NCI-H2227 (cell line): ENCODE results near the gene GHITM.
"Not testable (repeated sequence)": the region's sequence is repeated elsewhere in the genome, so short reads cannot be mapped to it uniquely, and the experiment has no call there.

Experiments
- DNase-seq: peaks from one replicate; lab custom pipeline; 2025; ENCODE audit not compliant: unreplicated experiment; lab: John Stamatoyannopoulos, UW

The GHITM gene

GRCh38 chr10:84173501-84173929 lies 34.2 kb downstream of the GHITM start, which contains the start of gene GPR15LG:
GPR15LG (plus strand) TSS chr10:84173801; CDS start chr10:84173852, 51 bp downstream.
- no peak for DNase-seq

DNA sequence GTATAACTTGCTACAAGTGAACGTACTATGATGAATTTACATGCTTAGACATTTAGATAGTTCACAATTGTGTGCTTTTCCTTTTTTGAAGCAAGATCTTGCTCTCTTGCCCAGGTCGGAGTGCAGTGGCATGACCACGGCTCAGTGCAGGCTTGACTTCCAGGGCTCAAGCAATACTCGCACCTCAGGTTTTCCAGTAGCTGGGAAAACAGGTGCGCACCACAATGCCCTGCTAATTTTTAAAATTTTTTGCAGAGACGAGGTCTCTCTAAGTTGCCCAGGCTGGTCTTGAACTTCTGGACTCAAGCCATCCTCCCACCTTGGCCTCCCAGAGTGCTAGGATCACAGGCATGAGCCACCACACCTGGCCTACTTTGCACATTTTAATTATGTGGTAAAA lies 36.1 kb downstream of the GHITM start:
- DNase-seq: no peak

GRCh38 chr10:84176351-84176750 lies 37.0 kb downstream of the GHITM start:
- no peak for DNase-seq

DNA sequence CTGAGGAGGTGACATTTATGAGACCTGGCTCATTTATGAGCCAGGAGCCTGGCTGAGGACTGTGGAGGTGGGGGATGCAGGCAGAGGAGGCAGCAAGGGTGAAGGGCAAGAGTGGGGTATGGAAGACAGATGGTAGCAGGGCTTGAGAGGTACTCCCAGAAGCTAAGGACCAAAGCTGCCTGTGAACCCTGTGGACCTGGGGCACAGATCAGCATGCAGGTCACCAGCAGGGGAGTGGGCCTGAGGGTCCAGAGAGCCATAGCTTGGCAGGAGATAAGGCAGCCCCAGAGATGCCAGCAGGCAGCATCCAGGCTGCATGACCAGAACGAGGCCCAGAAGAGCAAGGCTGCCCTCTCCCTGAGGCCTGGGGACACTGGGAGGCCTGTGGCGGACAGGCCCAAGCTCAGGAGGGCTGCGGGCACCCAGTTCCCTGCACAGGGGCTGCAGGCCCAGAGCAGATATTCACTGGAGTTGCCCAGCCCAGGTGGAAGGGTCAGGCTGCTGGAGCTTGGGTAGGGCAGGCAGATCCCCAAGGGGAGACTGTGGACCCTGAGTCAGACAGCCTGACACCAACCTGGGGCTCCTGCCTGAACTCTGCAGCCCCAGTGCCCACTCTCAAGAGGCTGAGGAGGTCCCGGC lies 37.6 kb downstream of the GHITM start:
- DNase-seq: no peak

DNA sequence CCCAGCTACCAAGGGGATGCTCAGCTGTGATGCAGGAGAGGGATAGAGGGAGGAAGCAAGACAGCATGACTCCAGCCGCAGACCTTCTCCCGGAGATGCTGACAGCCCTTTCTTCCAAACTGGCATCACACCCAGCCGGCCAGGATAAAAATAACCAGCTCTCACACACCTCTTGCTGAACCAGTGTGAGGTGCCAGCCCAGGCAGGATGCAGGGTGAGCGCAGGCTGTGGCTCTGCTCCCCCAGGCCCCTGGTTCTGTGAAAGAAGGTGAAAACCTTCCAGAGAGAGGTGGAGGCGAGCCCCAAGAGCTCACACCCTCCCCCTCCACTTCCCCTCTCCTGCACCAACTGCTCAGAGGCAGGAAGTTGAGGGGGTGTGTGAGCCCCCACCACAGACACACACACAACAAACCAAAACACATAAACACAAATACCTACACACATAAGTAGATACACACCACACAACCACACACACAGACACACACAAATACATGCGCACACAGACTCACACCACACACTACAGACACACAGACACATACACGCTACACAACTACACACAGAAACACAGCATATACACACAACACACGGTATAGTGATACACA lies 38.3 kb downstream of the GHITM start:
- DNase-seq: no peak

GRCh38 chr10:84178160-84178609 lies 38.9 kb downstream of the GHITM start:
- DNase-seq: no peak

- DNase-seq: peak; percentile 38
Measured at GRCh38 chr10:84179059-84179710, 39.9 kb downstream of the GHITM start.

DNA sequence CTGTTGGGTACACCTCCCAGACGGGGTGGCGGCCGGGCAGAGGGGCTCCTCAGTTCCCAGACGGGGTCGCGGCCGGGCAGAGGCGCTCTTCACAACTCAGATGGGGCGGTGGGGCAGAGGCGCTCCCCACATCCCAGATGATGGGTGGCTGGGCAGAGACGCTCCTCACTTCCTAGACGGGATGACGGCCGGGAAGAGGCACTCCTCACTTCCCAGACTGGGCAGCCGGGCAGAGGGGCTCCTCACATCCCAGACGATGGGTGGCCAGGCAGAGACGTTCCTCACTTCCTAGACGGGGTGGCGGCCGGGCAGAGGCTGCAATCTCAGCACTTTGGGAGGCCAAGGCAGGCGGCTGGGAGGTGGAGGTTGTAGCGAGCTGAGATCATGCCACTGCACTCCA lies 41.1 kb downstream of the GHITM start:
- DNase-seq: not testable (repeated sequence)

- DNase-seq: no peak
Measured at GRCh38 chr10:84181631-84182030, 42.3 kb downstream of the GHITM start.

DNA sequence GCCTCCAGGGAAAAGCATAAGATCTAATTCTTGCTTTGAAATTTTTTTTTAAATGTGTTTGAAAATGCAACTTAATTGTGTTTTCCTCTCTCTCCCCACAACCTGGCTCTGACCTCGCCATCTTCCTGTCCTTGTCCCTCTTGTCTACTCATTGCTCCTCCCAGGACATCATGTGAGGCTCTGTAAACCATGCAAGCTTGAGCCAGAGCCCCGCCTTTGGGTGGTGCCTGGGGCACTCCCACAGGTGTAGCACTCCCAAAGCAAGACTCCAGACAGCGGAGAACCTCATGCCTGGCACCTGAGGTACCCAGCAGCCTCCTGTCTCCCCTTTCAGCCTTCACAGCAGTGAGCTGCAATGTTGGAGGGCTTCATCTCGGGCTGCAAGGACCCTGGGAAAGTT lies 45.2 kb downstream of the GHITM start:
- DNase-seq: no peak

GRCh38 chr10:84185526-84186175 lies 46.3 kb downstream of the GHITM start:
- DNase-seq: no peak

- DNase-seq: no peak
Measured at GRCh38 chr10:84188815-84189214, 49.5 kb downstream of the GHITM start.

- no peak for DNase-seq
Measured at GRCh38 chr10:84190621-84191020, 51.3 kb downstream of the GHITM start.

- no peak for DNase-seq
Measured at GRCh38 chr10:84191106-84191505, 51.8 kb downstream of the GHITM start.

DNA sequence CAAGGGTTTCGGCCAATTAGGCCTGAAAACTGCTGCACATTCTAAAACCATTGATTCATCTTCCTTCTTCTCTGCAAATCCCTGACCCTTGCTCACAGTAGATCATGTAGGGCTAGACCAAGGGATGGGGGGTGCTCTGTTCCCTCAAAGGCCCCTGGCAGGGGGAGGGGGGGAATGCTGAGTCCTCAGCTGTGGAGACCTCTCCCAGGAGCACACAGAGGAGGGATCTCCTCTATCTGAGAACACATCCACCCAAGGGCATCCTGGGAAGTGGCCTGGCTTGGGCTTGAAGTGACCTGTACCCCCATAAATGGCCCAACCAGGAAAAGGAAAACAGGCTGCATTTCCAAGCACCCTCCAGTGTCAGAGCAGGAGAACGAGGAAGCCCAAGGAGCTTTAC lies 54.0 kb downstream of the GHITM start:
- no peak for DNase-seq

- DNase-seq: no peak
Measured at GRCh38 chr10:84193846-84194423, 54.6 kb downstream of the GHITM start.

- DNase-seq: peak; percentile 51
Measured at GRCh38 chr10:84194424-84195043, 55.2 kb downstream of the GHITM start, which contains the start of gene CDHR1. CDHR1 (plus strand) TSS chr10:84194537; CDS start chr10:84194761, 224 bp downstream.

DNA sequence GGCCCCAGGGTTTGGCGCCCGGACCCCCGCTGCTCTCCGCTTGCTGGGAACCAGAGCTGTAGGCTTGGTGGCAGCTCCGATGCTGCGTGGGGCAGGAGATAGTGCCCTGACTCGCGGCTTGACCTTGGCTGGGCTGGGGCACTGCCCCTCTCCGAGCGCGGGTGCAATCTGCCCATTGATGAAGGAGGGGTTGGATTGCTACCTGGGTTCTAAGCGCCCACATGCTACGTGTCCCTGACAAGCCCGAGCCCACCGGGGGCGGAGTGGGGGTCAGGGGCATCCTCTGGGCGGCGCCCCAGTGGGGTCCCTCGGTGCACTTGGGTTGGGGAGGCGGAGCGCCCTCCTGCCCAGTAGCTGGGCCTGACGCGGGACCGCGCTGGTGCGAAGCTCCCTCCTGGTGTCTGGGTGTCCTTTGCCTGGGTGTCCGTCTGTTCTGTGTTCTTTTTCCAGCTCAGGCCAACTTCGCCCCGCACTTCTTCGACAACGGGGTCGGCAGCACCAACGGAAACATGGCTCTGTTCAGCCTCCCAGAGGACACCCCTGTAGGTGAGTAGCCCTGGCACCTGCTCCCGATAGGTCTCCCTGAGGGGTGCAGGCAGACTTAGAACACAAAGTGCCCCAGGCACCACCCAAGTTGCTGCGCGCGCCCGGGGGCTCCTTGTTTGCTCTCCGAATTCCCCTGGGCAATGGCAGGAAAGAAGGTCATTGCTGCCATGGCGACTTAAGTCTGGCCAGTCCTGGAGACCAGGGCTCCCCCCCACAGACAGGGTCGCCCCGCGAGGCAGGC lies 55.9 kb downstream of the GHITM start:
- no peak for DNase-seq

DNA sequence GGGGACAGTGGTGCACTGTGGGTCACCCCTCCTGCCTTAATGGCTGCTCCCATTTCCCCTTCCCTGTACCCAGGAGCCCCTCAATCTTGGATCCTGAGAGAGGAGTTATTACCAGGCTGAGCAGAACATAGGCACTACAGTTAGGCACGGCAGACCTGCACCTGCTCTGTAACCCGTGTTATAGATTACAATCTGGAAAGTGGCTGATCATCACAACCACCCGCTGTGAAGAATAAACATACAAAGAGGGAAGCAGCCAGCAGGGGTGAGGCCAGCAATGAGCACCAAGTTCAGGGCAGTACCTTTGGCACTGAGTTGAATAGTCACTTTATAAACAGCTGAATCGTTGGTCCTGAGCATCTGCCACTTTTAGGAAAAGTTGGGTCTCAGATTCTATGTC lies 56.8 kb downstream of the GHITM start:
- no peak for DNase-seq

DNA sequence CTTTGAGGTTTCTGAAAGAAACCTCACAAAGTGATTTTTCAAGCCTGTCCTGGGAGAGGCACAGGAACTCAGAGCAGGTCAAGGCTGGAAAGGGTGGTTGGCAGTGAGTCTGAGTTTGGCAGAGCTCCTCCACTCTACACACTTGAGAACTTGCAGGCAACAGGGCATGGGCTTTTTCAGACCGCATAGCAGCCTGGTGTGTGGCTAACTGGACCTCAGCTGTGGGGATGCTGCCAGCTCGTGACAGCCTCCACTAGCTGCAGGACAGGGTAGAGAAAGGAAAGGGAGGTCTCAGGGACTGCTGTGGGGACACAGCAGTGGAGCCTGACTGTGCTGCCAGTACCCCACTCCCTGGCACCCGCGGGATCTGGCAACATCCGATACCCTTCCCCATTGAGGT lies 57.6 kb downstream of the GHITM start:
- DNase-seq: no peak
